VCaP (cell line): Measurements from ENCODE around the gene MALRD1.

ENCODE experiments used
- H3K27ac ChIP-seq: fragments of 450-650 bp; 2 replicates; pipeline ENCODE4 v1.5.1; 2017
- TF ChIP-seq, protein P1 (sequence below): fragments of 450-650 bp; conservative IDR thresholded peaks from 2 replicates; pipeline ENCODE4 v1.5.1; 2017; ENCODE audit warnings: mild to moderate bottlenecking, moderate library complexity

MALRD1 gene

DNA sequence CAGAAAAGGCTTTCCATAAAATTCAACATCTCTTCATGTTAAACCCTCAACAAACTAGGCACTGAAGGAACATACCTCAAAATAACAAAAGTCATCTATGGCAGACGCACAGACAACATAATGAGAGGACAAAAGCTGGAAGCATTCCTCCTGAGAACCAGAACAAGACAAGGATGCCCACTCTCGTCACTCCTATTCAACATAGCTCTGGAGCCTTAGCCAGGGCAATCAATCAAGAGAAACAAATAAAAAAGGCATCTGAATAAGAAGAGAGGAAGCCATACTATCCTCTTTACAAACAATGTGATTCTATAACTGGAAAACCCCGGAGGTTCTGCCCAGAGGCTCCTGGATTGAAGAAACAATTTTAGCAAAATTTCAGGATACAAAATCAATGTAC lies 251.0 kb downstream of the MALRD1 start:
- TF ChIP-seq, protein P1, sequence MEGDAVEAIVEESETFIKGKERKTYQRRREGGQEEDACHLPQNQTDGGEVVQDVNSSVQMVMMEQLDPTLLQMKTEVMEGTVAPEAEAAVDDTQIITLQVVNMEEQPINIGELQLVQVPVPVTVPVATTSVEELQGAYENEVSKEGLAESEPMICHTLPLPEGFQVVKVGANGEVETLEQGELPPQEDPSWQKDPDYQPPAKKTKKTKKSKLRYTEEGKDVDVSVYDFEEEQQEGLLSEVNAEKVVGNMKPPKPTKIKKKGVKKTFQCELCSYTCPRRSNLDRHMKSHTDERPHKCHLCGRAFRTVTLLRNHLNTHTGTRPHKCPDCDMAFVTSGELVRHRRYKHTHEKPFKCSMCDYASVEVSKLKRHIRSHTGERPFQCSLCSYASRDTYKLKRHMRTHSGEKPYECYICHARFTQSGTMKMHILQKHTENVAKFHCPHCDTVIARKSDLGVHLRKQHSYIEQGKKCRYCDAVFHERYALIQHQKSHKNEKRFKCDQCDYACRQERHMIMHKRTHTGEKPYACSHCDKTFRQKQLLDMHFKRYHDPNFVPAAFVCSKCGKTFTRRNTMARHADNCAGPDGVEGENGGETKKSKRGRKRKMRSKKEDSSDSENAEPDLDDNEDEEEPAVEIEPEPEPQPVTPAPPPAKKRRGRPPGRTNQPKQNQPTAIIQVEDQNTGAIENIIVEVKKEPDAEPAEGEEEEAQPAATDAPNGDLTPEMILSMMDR = no peak
- H3K27ac ChIP-seq = no peak overlapping the region

DNA sequence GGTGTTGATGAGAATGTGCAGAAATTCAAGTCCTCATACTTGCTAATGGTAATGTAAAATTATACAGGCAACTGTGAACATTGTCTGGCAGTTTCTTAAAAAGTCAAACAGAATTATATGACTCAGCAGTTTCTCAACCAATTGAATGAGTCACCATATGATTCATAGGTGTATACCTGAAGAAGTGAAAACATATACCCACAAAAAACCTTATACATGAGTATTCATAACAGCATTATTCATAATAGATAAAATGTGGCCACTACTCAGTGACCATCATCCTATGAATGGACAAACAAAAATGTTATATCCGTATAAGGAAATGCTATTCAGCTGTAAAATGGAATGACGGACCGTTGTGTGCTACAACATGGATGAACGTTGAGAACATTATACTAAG lies 253.5 kb downstream of the MALRD1 start:
- TF ChIP-seq, protein P1 = no peak
- H3K27ac ChIP-seq = no peak overlapping the region

DNA sequence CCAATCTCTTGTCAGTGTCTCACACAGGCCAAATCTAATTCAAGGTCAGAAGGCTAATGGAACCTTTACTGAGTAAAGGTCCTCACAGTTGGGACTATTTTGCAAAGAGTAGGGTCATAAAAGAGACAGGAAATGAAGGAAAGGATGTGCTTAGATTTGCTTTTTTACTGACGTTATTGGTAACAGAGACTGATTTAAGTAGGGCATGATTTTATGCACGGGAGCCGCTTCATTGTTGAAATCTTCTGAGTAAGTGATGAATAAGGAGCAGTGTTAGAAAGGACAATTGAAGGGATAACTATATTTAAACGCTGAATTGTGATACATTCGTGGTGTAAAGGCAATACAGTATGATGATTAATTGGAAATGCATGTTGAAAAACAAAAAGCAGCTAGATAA lies 261.5 kb downstream of the MALRD1 start:
- H3K27ac ChIP-seq = no peak overlapping the region
- TF ChIP-seq, protein P1 = no peak

DNA sequence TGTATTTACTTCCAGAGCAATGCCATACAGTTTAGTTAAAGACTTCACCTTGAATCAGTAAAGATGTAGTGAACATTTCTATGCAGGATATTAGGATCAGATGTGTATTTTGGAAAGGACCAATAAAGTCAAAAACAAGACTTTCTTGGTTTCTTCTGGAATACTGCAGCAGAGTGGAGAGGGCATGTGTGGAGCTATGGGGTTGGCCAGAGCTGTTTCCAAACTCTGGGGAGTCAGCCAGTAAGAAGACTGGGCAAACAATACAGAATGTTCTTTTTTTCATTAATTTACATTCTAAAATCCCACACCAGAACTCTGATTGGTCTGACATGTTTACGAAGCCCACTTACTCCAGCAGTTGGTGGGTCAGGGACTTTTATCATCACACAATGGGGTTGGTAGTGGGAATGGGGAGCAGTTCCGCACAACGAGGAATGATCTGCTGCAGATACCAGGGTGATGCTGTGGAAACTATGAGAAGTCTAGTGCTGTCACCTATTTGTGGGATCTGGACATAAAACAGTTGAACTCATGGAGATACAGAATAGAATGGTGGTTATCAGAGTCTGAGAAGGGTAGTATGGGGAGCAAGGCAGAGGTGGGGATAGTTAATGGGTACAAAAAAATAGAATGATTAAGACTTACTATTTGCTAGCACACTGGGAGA lies 267.7 kb downstream of the MALRD1 start:
- TF ChIP-seq, protein P1 = no peak
- no peak overlapping the region for H3K27ac ChIP-seq

DNA sequence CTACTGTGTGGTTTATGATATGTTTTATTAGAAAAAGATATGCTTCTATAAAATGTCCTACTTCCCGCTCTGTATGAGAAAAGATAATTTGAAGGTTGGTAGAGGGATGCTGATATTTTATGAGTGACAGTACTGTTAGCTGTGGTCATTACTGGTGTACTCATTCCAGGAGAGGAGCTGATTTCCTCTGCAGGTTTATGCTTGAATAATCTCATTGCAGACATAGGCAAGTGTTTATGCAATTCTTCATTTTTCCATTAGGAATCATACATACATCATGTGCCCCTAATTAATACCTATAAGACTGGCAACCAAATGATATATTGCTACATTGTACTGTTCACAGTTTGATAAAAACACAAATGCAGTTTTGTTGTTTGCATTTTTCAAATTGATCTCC lies 269.4 kb downstream of the MALRD1 start:
- H3K27ac ChIP-seq = no peak overlapping the region
- TF ChIP-seq, protein P1 = no peak

DNA sequence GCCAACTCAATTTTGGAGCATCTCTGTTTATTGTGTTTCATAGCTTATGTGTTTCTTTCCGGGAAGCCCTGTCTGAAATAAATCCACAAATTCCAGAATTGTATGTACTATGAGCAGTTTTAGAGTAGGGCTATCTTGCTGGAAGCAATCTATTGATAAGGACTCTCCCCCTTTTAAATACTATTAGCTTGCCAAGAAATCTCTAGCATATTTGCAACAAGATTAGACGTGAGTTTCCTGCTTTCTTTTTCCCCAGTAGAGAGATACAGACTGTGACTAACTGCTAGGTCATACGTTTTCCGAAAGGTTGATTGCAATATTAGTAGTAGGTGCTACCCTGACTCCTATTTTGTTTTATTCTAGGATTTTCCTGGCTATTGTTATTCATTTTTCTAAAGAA lies 277.0 kb downstream of the MALRD1 start:
- no peak overlapping the region for H3K27ac ChIP-seq
- TF ChIP-seq, protein P1 = no peak

DNA sequence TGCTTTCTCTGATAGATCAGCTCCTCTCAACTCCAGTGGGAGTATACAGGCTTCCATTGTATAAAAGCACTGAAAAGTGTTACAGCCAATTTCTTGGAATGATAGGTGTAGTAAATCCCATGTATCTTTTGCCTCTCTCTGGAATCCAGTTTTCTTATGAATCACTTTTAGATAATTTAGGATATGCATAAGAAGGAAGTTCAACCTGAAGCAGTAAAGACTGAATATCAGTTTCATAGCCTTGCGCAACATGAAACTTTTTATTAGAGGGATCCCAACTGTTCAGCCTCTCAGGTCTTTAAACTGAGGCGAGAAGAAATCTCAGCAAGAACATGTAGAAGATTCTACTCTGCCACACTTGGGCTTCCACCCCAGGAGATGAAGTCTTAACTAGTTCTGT lies 280.0 kb downstream of the MALRD1 start:
- TF ChIP-seq, protein P1 = no peak
- H3K27ac ChIP-seq = no peak overlapping the region
